GM19239 (cell line): ENCODE measurements around the gene FAM110A.
"Not testable (repeated sequence)": the region's sequence is repeated elsewhere in the genome, so short reads cannot be mapped to it uniquely, and the experiment has no call there.

ENCODE experiments used
- DNase-seq: peaks from one replicate; pipeline ENCODE4 v3.0.0; 2011; ENCODE audit warnings: low spot score; ENCODE audit not compliant: insufficient read length
- FAIRE-seq: peaks from 2 replicates; lab custom pipeline; 2011; peaks lifted over from hg19 to GRCh38; lab: Jason Lieb, UNC

Gene FAM110A

DNA sequence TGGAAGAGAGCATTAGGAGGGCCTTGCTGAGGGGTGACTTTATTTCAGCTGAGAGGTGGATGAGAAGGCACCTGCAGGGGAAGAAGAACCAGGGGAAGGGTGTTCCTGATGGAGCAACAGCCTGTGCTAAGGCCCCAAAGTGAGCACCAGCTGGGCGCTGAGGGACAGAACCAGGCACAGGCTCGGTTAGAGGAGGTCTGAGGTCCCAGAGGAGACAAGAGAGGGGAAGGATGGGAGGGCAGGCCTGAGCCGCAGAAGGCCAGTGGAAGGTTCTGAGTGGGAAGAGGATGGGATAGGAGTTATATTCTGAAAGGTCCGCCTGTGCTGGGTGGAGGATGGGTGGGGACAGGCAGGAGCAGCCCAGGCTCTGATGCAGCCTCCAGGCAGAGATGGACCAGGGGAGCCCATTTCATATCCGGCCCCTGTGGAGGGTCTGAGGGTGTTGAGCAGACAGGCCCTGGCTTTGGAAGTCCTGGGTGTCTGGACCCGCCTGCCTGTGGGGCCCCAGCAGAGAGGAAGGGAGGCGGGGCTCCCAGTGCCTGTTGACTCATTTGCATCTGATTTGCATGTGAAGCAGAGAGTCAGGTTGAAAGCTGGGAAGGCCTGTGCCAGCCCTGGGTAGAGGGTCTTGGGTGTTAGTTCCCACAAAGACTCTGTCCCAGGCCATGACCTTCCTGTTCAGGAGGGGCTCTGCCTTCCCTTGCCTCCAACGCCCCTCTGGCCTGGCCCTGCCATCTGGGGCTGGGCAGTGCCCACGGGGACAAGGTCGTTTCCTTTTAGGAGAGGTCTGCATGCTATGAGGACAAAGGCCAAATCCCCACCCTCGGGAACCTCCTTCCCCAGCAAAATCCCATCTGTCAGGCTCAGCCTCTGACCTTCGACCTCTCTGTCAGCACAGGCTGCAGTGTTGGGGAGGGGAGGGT, 10.6 kb upstream of the FAM110A start:
- FAIRE-seq (no peak), DNase-seq (no peak)

DNA sequence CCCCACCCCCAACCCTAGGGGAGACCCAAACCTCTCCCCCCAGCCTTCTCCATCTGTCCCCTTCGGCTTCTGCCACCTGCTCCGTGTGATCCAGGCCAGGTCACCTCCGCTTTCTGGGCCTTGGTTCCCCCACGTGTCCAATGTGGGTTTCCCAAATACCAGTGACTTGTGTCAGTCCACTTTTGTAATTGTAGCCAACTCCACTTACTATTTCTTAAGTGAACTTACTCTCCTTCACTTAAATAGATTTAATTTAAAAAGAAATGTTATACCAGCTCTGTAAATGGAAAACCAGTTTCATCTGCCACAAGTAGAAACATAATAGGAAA, 10.0 kb upstream of the FAM110A start:
- FAIRE-seq (no peak), DNase-seq (no peak)

DNA sequence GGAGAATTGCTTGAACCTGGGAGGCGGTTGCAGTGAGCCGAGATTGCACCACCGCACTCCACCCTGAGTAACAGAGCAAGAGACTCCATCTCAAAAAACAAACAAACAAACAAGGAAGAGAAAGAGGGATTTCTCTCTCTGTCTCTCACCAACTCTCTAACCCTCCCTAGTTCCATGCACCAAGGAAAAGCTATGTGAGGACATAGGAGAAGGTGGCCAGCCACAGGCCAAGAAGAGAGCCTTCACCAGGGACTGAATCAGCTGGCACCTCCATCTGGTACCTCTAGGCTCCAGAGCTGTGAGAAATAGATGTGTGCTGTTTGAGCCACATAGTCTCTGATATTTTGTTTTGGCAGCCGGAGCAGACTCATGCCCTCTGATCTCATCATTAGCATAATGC, 9.0 kb upstream of the FAM110A start:
- no peak for FAIRE-seq

DNA sequence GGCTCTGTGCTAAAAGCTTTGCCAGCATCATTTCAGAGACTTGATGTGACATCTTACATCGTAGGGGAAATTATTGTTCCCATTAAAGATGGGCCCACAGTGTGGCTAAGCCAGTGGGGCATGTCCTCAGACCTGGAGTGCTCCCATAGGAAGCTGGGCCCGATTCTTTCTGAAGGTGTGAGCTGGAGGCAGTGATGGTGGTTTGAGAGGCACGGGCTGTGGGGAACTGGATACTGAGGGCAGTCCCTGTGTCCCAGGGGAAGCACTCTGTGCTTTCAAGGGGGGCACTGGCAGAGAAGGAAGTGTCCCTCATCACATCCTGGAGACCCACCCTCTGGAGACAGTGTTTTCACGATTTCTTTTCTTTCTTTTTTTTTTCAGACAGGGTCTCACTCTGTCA, 8.6 kb upstream of the FAM110A start:
- no peak for FAIRE-seq
- DNase-seq, result no peak

More for the DNA sequence above, 9.0 kb upstream of the FAM110A start:
- no peak for DNase-seq

DNA sequence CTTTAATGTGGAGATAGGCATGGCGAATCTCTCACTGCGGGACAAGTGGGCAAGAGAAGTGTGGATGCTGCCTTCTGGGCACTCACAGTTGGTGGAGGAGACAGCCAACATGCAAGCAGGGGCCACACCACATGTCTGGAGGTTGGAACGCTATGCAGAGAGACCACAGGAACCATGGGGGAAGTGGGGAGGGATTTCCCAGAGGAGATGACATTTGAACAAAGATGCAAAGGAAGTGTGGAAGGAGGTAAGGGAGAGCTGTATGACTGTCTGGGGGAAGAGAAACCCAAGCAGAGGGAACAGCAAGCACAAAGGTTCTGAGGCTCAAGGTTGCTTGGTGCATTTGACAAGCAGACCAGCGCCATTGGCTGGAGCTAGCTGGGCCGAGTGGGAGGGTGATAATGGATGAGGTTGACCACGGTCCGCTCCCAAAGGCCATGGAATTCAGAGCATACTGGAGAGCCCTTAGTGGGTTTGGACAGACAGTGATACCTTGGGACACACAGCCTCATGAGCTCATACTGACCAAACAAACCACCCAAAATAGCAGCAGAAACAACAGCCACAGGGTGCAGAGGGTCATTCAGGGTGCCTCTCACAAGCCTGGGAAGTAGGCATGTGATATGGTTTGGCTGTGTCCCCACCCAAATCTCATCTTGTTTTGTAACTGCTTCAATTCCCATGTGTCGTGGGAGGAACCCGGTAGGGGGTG, 7.6 kb upstream of the FAM110A start:
- no peak for DNase-seq
- FAIRE-seq, result no peak

DNA sequence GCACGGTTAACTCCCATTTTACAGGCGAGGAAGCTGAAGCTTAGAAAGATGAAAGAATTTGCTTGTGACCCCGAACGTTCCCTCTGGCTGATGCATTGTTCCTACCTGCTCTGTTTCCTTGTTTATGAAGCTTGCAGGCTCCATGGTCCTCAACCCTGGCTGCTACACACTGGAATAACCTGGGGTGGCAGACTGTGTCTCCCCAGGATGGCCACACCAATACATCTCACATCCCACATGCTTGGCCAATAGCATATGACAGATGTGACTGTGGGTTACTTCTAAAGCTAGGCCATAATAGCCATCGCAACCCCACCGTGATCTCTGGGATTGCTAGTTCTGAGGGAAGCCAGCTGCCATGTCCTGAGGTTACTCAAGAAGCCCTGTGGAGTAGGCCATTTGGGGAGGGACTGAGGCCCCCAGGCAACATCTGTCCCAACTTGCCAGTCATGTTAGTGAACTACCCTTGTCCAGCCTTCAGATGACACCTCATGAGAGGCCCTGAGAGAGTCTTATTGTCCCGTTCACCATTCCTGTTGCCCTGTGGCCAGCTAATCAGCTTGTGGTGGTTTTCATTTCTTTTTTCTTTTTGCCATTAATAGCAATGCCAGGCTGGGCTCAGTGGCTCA, 6.7 kb upstream of the FAM110A start:
- no peak for DNase-seq
- FAIRE-seq, result no peak

DNA sequence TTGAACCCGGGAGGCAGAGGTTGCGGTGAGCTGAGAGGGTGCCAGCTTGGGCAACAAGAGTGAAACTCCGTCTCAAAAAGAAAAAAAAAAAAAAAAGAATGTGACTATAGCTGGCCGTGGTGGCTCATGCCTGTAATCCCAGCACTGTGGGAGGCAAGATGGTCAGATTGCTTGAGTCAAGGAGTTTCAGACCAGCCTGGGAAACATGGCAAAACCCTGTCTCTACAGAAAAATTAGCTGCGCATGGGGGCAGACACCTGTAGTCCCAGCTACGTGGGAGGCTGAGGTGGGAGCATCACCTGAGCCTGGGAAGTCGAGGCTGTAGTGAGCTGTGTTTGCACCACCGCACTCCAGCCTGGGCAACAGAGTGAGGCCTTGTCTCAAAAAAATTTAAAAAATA, 5.5 kb upstream of the FAM110A start:
- FAIRE-seq, result not testable (repeated sequence)

DNA sequence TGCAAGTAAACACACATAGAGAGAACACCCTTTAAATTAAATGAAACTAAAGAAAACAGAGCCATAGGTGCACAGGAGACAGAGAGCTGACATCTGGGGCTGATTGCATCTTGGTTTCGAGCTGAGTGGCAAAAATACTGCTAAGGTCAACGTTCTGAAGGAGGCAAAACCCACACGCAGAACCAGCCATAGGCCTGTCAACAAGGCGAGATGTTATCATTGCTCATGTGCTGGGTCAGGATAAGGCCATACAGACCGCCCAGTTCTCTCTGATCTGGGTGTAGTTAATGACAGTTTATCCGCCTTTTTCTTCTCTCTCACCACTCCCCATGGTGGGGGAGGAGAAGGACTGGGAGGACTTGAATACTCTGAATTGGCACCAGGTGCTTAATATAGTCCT, 4.5 kb upstream of the FAM110A start:
- FAIRE-seq, result no peak
- DNase-seq, result no peak

More for the DNA sequence above, 5.5 kb upstream of the FAM110A start:
- not testable (repeated sequence) for DNase-seq

DNA sequence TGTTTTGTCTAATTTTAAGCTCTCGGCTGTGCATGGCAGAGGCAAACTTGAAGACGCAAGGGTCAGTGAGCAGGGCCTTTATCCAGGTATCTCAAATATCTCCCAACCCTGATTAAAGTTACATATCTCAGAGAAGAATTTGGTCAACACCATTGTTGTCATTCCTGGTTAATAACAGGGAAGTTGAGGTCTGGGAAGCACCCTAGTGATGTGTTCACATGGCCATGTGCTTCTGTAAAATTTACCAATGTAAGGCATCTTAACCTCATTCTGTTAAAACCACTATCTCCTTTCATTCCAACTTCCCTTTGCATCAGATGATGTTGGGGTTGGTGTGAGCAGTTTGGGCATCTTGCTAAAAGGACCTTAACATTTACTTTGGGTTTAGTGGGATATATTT, 4.0 kb upstream of the FAM110A start:
- no peak for FAIRE-seq
- DNase-seq, result no peak

DNA sequence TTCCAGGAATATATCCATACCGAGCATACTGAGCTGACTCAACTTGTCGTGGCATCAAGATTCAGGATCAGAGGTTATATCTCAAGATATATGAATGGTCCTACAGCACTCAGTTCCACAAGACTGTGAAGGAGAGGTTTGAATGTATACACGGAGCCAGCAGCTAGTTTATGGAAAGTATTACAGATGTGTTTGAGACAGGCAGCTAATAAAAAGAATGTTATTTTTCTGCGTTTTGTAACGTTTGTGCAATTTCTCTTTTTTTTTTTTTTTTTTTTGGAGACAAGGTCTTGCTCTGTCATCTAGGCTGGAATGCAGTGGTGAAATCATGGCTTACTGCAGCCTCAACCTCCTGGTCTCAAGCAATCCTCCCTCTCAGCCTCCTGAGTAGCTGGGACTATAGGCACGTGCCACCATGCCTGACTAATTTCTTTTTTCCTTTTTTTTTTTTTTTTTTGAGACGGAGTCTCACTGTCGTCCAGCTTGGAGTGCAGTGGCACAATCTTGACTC, 3.4 kb upstream of the FAM110A start:
- no peak for DNase-seq
- no peak for FAIRE-seq

DNA sequence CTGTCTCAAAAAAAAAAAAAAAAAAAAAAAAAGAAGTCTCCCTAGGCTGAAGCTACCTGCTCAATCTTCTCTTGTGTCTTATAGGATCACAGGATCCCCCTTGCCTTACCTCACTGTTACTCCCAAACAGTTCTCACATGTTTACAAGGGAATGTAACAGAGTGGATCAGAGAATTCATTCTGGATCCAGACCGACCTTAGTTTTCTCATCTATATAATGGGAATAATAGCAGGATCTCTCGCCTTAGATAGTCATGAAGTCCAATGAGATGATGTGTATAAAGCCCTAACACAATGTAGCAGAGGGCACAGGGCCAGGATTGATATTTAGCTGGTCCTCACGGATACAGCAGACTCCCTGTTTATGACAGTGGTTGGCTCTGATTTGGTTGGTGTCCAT, 2.3 kb upstream of the FAM110A start:
- no peak for DNase-seq
- no peak for FAIRE-seq

DNA sequence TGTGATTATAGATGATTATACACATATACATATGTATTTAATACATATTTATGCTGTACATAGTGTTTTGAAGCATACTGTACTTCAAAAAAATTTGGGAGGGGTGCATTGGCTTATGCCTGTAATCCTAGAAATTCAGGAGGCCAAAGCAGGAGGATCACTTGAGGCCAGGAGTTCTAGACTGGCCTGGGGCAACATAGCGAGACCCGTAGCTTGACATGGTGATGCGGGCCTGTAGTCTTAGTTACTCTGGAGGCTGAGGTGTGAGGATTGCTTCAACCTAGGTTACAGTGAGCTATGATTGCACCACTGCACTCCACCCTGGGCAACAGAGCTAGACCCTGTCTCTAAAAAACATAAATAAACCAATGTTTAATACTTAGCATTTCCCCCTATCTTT, 1.6 kb upstream of the FAM110A start:
- DNase-seq, result no peak
- FAIRE-seq, result no peak

DNA sequence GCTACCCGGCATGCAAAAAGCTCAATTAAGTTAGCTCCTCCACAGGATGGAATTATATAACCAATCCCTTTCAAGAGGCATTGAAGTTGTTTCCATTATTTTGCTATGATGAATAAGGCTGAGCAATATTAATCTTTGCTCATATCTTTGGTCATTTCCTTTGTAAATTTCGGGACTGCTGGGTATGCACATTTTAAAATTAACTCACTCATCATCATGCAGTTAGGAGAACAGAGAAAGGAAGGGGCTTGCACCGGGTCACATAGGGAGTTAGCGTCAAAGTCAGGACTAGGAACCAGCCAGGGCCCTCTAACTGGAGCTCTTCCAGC, 430 bp upstream of the FAM110A start:
- FAIRE-seq (no peak), DNase-seq (no peak)

DNA sequence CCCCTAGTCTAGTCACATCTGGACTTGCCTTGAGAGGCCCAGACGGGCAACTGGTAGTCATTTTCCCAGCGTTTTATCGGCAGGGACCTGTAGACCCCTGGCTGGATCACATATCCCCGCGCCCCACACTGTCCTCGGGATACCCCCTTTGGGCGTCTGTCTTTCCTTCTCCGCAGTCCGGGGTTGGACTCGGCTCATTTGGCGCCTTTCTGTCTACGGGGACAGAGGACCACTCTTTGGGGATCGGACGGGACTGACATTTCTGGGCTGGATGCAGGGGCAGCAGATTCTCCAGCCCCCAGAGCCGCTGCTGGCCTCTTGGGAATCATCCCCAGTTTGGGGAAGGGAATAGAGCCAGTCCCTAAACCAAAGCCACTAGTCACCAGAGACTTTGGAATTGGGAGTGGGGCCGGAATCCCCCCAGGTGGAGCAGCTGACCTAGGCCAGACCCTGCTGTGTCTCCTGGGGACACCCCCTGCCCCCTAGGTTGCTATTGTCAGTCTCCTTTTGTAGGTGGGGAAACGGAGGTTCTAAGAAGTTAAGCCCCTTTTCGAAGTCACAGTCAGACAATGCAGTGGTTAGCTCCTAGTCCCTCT, 734 bp downstream of the FAM110A start:
- no peak for DNase-seq
- no peak for FAIRE-seq

DNA sequence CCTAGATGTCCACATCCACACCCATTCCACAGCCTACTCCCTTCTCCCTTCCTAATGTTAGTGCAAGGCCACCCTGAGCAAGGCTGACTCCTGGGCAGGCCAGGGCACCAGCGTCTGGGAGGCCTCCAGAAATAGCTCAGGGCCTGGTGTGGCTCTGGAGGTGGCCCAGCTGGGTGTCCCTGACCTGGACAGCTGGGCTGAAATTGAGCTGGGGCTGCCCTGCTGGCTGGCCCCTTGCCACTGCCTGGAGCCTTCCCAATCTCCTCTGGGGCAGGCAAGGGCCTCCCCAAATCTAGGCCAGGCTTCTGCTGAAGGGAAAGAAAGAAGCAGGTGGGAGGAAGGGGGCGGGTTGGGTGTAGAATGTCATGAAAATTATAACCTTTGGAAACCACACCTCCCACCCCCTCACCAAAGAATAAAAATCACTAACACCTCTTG, 2.1 kb downstream of the FAM110A start:
- DNase-seq (no peak), FAIRE-seq (no peak)

DNA sequence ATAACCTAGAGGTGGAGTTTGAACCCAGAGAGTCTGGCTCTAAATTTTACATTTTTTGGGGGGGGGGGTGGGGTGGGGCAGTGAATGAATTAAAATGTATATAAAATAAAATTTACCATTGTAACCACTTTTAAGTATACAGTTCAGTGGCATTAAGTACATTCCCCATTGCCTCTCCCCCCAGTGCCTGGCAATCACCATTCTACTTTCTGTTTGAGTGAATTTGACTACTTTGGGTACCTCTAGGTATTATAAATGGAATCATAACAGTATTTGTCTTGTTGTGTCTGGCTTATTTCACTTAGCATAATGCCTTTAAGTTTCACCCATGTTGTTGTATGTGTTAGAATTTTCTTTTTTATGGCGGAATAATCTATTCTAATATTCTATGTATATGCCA, 2.7 kb downstream of the FAM110A start:
- DNase-seq, result no peak
- FAIRE-seq, result peak; percentile 23

DNA sequence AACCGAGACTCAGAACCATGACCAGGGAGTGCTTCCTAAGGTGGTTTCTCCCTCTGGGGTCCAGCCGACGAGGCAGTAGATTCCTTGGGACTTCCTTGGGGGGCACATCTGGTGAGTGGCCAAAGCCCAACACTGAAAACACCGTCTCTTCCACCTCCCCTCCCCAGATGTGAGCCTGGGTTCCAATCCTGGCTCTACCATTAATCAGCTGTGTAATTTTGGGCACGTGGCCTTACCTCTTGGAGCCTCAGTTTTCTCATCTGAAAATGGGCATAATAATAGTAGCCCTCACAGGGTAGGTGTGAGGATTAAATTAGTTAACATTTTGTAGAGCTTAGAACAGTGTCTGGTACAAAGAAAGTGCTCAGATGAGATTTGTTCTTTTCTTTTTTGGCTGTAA, 5.5 kb downstream of the FAM110A start:
- DNase-seq (no peak), FAIRE-seq (no peak)

DNA sequence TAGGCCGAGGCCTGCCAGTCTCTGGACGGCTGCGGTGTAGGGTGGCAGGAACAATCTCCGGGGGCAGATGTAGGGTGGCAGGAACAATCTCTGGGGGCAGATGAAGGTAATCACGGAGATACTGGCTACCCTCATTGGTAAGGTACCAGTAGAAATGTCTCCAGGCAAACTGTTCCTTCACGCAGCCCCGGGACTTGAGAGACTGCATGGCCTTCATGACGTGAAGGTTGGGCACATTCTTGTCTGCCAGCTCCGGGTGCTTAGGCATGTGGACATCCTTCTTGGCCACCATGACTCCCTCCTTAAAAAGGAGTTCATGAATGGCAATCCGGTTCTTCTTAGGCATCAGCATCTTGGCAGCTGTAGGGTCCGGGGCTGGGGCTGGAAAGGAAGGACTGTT, 6.1 kb downstream of the FAM110A start:
- FAIRE-seq (no peak), DNase-seq (no peak)

DNA sequence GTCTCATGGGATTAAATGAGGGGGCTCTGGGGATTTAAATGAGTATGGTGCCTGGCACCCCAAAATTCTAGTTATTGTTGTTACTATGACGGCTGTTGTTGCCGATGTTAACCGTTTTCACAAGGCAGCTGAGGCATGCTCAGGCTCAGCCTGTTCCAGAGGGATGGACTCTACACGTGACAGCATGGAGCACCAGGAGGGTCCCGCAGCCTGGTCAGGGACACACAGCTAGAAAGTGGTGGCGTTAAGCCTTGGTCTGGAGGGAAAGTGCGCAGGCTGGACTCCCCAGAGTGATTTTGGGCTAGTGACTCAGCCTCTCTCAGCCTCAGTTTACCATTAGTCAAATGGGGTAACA, 7.0 kb downstream of the FAM110A start:
- FAIRE-seq (no peak), DNase-seq (no peak)

DNA sequence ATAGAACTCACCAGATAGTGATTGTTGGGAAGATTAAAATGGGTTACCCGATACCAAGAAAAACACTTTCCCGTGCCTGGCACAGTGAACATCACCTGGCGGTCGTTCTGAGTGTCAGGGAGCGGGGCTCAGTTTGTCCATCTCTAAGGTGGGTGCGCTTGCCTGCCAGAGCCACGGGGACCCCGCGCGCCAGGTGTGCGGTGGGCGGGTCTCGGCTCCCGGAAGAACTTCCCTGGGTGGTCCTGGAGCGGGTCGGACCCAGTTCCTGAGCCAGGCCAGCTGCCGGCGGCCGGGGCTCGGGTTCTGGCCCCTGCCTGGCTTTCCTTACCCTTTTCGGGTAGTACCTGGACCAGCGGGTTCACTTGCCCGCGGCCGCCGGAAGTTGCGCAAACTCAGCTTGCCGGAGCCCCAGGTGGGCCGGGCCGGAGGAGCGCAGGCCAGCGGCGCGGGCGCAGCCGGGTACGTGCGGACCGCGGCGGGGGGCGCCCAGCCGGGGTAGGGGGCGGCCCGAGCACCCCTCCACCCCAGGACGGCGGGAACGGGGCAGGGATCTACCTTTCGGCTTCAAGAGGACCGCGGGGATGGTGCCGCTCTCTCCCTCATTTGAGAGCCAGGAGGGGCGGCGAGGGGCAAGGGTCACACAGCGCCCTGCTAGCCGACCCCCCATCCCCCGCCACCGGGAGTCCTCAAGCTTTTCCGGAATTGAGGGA, 7.5 kb downstream of the FAM110A start:
- FAIRE-seq (no peak), DNase-seq (no peak)
